Posterior vena cava (tissue), 2 donors: ENCODE data around the gene ARHGEF19. TPM values are rescaled to one million over a fixed set of nuclear protein-coding genes. Genes with fewer than 3 reads are reported as not detected.

Source experiments
- DNase-seq: peaks from one replicate; pipeline ENCODE4 v3.0.0-alpha.2; 2020; ENCODE audit warnings: low spot score
- intact Hi-C, 2 donors: fragments of 100-400 bp; cut with DNase I; formaldehyde crosslinking; loops; one replicate each; pipeline versions ENCODE4 v1.14.1 to v1.14.2; 2022 to 2023
- total RNA-seq, 2 donors: library from RNA; stranded (reverse); fragmentation: NEBNext Ultra II Directional; extraction: Animal tissue kit (Norgen Biotek cat#: 25700); gene quantifications; one replicate each; pipeline ENCODE4 v1.2.1, GENCODE V29; 2021
- donor health status: DM: yes; HTN: yes; CAD: no.
- donor health status: DM: yes; HTN: yes; CAD: no.

ARHGEF19 gene
- total RNA-seq, 2 donors from 2014 or later = 4.7 to 5.5 TPM

DNA sequence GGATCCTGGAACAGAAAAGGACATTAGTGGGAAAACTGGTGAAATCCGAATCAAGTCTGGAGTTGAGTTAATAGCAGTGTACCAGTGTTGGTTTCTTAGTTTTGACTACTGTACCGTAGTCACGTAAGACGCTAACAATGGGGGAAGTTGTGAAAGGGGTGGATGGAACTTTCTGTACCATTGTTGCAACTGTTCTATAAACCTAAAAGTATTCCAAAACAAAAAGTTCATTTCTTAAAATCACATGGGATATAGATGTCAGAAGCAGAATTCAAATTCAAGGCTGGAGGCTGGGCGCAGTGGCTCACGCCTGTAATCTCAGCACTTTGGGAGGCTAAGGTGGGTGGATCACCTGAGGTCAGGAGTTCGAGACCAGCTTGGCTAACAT lies 16.9 kb downstream of the ARHGEF19 start:
- DNase-seq = no peak
- intact Hi-C loops = no loop called here

DNA sequence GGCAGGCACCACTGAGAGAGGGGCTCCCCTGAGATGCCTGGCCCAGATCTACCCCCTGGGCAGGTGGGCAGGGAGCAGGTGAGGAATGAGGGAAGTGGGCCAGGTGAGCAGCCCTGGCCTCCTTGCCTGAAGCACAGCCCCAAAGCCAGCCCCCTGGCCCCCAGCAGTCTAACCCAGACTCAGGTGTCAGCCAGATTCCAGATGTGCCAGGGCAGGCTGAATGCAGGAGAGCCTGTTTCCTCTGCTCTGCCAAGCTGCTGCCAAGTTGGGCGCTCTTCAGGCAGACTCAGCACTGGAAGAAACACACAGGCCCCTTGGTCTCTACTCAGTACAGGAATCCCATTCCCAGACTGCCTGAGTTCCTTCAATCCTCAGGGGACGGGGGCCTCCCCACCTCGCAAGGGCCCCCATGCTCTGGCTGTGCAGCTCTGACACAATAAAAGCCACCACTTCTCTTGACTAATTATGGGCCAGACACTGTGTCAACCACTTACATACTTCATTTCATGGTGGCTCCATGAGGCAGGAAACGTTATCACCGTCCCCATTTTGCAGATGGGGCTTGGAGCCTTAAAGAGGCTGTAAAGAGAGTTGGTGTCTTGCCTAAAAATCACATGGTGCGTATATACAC lies 20.4 kb downstream of the ARHGEF19 start:
- no peak for DNase-seq
- intact Hi-C loops = loop anchor here in 1 of 2 donors (5.0 kb wide), 1 partner anchor 55 kb away; no protein-coding TSS in a partner anchor

DNA sequence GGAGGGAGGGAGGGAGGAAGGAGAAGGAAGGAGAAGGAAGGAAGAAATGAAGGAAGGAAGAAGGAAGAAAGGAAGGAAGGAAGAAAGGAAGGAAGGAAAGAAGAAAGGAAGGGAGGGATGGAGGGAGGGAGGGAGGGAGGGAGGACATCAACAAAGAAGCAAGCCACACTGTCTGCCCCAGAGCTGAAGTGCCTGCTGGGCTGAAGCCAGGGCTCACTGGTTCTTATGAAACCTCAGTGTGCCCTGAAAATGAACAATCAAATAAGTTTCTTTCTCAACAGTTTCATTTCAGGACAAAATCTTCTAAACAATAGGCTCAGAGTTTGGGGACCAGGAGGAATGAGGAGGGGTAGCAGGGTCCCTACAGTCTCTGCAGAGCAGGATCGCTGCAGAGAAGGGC lies 21.1 kb downstream of the ARHGEF19 start:
- intact Hi-C loops = loop anchor here in 1 of 2 donors (5.0 kb wide), 1 partner anchor 56 kb away; no protein-coding TSS in a partner anchor
- no peak for DNase-seq

DNA sequence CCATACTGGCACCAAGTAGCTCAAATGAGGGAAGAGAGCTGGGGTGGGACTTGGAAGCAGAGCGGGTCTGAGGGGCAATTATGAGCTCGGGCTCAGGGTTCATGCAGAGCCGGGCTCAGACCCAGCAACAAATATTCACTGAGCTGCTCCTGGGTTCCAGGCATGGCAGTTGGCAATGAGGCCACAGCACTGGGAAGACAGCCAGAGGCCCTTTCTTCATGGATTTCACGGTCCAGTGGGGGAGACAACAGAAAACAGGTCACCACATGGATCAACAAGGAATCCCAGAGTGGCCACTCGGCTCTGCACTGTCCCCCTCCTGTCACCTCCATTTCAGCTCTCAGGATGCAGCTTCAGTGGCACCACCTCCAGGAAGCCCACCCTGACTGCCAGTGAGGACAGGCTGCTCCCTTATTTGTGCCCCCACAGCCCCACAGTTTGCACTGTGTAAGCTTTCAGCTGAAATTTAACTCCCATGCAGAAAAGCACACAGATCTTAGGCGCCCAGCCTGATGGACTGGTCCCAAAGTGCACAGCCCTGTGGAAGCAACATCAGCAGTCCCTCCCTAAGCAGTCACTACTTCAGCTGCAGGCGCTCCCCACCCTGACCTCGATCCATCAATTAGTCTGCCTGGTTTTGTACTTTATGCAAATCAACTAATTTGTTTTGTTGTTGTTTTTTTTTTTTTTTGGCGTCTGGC lies 22.4 kb downstream of the ARHGEF19 start:
- intact Hi-C loops = loop anchor here (2.0 to 5.0 kb wide), 2 partner anchors 57 to 111 kb away; no protein-coding TSS in a partner anchor
- no peak for DNase-seq

DNA sequence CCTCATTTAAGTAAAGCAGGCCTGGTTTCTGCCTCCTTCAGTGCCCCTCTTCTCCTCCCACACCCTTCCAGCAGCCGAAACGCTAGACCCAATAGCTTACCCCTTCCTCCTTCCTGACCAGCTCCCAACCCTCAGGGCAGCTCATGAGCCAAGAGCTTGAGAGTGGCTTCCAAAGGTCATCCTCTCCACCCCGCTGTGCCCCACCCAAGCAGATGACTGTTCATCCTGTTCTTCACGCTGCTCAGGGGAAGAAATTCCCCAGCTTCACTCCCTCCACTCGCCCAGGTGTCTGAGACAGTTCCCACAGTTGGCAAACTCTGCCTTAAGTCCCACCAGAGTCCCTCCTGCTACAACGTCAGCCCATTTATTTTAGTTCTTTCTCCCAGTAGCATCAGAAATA lies 23.4 kb downstream of the ARHGEF19 start:
- DNase-seq = no peak
- intact Hi-C loops = loop anchor here (2.0 kb wide), 1 partner anchor 110 kb away; no protein-coding TSS in a partner anchor

DNA sequence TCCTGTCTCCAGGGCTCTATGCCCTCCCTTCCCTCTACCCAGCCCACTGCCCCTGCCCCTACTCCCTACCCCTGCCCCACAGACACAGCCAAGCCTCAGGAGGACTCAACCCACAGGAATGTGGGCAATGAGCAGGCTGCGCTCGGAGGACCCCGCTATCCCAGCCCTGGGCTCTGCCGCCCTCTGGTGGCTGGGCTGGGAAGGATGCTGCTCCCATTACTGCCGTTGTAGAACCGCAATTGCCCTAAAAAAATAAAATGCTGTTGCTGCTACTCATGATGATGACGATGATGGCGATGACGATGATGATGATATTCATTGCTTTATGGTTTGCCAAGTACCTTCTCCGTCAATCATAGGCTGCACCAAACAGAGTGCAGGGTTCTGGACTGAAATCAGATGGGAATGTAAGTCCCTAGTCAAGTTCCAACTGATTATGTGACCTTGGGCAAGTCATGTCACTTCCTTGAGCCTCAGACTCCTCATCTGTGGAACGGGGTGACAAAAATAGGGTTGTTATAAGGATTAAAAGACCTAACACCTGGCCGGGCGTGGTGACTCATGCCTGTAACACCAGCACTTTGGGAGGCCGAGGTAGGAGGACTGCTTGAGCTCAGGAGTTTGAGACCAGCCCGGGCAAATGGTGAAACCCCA lies 24.6 kb downstream of the ARHGEF19 start:
- intact Hi-C loops = loop anchor here (2.0 kb wide), 2 partner anchors 57 to 109 kb away; no protein-coding TSS in a partner anchor
- DNase-seq = peak; percentile 91

DNA sequence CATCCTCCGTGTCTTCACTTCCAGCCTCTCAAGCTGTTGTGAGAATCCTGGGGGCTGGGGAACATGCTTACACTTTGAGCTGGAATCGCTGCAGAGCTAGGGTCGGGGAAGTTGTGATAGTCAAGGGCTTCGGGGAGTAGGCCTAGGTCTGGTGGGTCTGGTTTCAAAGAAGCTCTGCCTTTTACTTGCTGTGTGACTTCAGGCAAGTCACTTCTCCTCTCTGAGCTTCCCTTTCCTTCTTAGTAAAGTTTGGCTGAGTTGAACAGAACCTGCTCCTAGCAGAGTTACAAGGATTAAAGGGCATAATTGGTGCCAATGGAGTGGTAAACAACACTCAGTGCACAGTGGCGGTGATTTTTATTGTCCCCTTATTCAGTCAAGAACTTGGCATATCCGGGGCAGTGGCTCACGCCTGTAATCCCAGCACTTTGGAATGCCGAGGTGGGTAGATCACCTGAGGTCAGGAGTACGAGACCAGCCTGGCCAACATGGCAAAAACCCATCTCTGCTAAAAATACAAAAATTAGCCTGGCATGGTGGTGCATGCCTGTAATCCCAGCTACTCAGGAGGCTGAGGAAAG lies 25.7 kb downstream of the ARHGEF19 start:
- intact Hi-C loops = loop anchor here in 1 of 2 donors (2.0 kb wide), 1 partner anchor 58 kb away; no protein-coding TSS in a partner anchor
- no peak for DNase-seq

DNA sequence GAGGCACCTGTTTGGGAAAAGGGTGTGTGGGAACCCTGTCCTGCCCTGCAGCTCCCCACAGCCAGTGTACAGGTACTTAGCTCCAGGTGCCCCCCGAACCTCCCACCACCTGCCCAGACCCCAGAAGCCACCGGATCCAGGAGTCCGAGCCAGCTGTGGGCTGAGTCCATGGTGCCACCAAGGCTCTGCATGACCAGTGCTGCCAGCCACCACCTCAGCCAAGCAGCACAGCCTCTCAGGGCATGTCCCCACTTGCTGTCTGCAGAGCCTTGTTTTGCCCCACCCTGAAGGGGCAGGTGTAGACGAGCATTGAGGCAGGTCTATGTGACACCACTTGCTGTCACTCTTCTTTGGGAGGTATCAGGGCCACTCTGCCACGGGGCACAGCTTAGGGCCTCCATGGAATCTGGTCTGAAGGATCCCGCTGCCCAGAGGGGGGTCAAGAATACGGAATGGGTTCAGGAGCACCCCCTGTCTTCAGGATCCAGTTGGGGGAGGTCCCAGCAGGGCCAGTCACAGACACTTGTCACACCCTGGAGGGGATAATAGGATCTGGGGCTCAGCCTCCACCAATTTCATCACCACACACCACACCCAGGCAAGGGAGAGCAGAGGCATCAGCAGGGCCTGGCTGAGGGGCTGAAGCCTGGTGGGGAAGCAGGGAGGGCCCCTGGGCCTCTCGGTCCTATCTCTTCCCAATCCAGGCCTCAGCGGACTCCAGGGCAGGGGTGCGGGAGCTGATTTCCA lies 27.7 kb downstream of the ARHGEF19 start:
- intact Hi-C loops = loop anchor here in 1 of 2 donors (5.0 kb wide), 1 partner anchor 37 kb away; no protein-coding TSS in a partner anchor
- no peak for DNase-seq

DNA sequence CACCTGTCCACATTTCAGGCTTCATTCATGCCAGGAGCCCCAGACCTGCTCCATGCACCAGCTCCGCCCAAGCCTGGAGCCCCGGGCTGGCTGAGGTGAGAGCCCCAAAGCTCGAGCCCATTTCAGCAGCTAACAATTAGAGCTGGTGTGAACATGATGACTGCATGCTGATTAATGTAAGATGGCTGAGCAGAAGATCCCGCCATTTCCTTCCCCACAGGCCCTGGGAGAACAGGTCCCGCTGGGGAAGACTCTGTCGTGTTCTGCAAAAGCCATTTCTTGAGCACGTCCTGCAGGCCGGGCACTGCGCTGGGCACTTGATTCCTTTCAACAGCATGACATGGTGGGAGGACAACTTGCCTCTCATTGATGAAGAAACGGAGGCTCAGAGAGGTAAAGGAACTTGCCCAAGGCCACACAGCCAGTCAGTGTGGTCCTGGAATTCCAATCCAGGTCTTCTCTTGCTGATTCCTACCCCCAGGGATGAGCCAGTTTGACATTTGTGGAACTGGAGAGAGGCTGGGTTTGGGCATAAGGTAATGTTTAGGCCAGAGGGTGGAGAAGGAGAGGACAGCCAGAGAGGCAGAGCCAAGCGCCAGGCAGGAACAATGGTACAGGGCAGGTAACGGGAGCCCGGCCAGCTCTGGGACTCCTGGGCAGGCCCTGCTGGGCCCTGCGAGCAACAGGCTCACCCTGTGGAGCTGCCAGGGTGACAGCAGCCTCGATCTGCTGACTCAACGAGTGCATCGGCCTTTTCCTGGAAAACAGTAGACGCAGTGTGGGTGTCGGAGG lies 28.5 kb downstream of the ARHGEF19 start:
- intact Hi-C loops = loop anchor here in 1 of 2 donors (5.0 kb wide), 1 partner anchor 37 kb away; no protein-coding TSS in a partner anchor
- DNase-seq = no peak

DNA sequence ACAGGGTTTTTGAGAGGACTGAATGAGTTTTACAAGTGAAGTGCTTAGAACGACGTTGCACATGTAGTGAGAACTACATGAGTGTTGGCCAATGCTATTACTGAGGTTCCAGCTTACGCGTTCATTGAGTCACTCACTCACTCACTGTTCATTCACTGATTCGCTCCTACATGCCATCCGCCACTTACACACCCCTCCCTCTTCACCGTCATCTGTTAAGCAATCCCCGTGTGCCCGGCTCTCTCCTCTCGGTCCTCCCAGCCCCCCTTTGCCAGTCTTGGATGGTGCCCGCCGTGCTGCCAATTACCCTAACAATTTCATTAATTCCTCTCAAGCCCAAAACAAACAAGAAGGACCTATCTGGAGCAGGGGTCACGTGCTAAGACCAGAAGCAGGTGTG lies 29.3 kb downstream of the ARHGEF19 start:
- intact Hi-C loops = loop anchor here in 1 of 2 donors (5.0 kb wide), 1 partner anchor 36 kb away; no protein-coding TSS in a partner anchor
- DNase-seq = no peak

DNA sequence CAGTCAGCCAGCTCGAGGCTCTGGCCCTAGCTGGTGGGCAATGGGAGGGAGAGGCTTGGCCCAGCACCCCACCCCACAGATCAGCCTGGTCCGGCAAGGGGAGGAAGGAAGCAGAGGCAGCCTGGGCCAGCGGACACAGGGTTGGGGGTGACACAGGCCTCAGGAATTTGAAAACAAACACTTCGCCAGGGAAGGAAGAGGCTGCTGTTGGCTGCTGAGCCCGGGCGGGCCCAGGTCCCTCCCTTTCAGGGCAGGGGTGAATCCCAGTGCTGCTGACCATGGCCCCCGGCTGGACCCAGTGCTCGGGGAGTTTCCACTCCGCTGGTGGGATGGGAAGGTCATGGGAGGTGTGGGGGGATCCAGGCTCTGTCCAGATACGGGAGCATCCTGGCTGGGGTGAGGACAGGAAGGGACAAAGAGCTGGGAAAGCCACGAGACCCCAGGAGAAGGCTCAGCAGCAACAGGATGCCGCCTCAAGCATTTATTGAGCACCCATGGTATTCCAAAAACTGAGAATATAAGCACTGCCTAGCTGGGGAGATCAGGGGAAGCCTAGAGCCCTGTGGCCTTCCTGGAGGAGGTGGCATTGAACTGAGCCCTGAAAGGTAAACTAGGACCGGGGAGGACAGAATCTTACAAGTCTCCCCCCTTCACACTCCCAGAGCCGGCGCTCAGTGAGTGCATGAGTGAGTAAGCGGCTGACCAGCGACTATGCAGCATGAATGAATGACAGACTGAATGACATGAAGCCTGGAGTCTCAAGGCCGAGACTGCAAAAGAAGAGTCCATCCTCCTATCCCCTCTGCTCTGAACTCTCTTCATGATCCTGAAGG lies 30.3 kb downstream of the ARHGEF19 start:
- DNase-seq = peak; percentile 95
- intact Hi-C loops = loop anchor here in 1 of 2 donors (5.0 kb wide), 1 partner anchor 35 kb away; no protein-coding TSS in a partner anchor

DNA sequence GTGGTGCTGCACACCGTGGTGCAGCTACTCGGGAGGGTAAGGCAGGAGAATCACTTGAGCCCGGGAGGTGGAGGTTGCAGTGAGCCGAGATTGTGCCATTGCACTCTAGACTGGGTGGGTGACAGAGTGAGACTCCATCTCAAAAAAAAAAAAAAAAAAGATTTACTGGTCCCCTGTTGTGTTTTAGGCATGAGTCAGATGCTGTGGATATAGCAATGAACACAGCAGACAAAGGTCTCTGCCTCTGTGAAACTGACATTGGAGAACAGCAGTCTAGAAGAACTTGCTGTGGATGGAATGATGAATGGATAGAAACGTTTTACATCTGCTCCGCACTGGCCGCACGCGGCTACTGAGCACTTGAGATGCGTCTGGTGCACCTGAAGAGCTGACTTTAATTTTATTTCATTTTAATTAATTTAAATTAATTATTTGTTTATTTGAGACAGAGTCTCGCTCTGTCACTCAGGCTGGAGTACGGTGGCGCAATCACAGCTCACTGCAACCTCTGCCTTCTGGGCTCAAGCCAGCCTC lies 32.1 kb downstream of the ARHGEF19 start:
- intact Hi-C loops = loop anchor here in 1 of 2 donors (5.0 kb wide), 1 partner anchor 33 kb away; no protein-coding TSS in a partner anchor
- DNase-seq = no peak

DNA sequence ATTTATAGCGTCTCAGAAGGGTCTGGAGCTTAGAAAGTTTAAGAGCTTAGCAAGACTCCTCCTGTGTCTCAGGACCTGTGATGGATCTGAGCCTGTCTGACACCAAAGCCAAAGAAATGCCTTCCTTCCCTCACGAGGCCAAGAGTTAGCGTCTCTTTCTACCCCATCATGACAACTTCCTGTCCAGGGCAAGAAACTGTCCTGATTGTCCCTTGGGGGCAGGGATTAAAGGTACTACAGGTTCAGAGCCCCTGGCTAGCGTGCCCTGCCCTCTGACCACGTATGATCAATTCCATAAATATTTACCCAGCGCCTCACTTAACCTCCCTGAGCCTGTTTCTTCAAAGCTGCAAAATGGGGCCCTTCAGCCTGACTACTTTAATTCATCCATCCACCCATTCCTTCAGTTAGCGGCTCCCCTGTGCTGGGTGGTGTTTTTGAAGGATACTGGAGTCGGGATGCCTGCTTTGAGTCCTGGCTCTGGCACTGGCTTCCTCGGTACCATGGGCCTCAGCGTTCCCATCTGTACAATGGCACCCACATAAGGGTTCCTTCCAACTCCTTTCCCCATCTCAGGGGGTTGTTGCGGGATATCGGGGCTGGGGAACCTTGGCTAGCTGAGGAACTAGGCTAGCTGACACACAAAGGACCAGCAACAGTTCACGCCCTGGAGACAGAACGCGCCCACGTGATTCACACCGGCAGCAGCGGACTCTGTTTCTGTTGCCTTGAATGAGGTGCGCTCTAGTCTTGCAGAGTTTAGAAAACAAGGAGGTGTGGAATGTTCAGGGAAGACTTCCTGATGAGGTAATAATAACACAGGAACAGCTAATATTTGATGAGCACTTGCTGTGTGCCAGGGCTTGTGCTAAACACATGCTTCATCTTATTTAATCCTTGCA lies 33.6 kb downstream of the ARHGEF19 start:
- intact Hi-C loops = no loop called here
- no peak for DNase-seq

DNA sequence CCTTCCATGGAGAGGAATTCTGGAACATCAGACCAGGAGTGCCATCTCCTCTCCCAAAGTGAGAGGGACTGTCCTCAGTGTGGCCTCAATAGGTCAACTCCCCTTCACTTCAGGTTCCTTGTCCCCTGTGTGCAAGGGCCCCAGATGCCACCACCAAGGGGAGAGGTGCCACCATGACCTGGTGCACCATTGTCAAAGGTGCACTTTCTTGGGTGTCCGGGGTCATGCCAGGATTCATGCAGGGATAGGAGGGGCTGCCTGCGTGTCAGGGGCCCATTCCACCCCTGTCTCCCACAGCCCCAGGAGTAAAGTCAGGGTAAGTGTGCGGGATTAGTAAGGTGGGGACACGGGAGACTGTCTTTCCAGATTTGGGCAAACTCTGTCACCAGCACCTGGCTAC lies 35.1 kb downstream of the ARHGEF19 start:
- DNase-seq = no peak
- intact Hi-C loops = no loop called here

DNA sequence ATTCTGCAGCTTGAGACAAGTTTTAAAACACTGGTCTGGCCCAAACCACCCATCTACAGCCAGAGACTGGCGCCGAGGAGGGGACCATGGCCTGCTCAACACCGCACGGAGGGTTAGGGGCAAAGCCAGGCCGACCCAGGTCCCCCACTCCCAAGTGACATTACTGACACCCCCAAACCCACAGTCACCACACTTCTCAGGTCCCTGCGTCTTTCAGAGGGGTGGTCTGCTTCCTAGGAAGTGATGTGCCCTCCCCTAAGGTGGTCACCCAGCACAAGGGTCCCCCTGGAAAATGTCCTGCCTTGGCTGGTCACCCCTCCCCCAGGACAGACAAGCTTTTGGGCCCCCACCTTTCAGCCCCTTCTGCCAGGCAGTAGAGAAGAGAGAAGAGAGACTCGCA lies 35.8 kb downstream of the ARHGEF19 start:
- DNase-seq = no peak
- intact Hi-C loops = no loop called here
